Transverse colon (tissue), 4 donors: ENCODE data around the gene TEAD2. TPM values are rescaled to one million over a fixed set of nuclear protein-coding genes. Genes with fewer than 3 reads are reported as not detected.

Experiments
- DNase-seq: peaks from one replicate; pipeline ENCODE4 v3.0.0-alpha.2; 2019
- H3K27ac ChIP-seq, 4 donors: fragments of 200-600 bp; sonication (generic); 2 replicates each; pipeline ENCODE4 v1.5.1; 2016 to 2018; ENCODE audit warnings: inconsistent platforms in 4 of 4
- H3K27me3 ChIP-seq: fragments of 200-600 bp; sonication (generic); 2 replicates; pipeline ENCODE4 v1.5.1; 2017; ENCODE audit warnings: inconsistent platforms
- H3K36me3 ChIP-seq, 4 donors: fragments of 200-600 bp; sonication (generic); 2 replicates each; pipeline ENCODE4 v1.5.1; 2017 to 2019; ENCODE audit warnings: inconsistent platforms in 4 of 4
- H3K4me1 ChIP-seq, 4 donors: fragments of 200-600 bp; sonication (generic); 2 replicates each; pipeline ENCODE4 v1.5.1; 2017 to 2020; ENCODE audit warnings: inconsistent platforms in 4 of 4
- H3K4me3 ChIP-seq, 4 donors: fragments of 200-600 bp; sonication (generic); 1 replicate in 1 of 4; 2 replicates in 3 of 4; pipeline versions ENCODE4 v1.5.1 to v1.6.1; 2017 to 2019; ENCODE audit warnings: inconsistent platforms in 4 of 4
- H3K9me3 ChIP-seq, 2 donors: fragments of 200-600 bp; sonication (generic); 2 replicates each; pipeline ENCODE4 v1.5.1; 2017 to 2019; ENCODE audit warnings: inconsistent platforms in 2 of 2
- CTCF ChIP-seq, 5 experiments: fragments of 200-600 bp in 3 of 5; fragments of 450-650 bp in 2 of 5; sonication (generic) in 3 of 5; IDR thresholded peaks; 1 replicate in 2 of 5; 2 replicates in 3 of 5; pipeline ENCODE4 v1.5.1; 2016 to 2017; ENCODE audit warnings: antibody characterized with exemption in 5 of 5, inconsistent platforms in 3 of 5, mild to moderate bottlenecking in 2 of 5, moderate library complexity in 1 of 5
- EP300 ChIP-seq: sonication (generic); formaldehyde crosslinking; IDR thresholded peaks from one replicate; pipeline ENCODE4 v1.6.1; 2017; ENCODE audit warnings: antibody characterized with exemption, low read depth
- POLR2A ChIP-seq: fragments of 450-650 bp; IDR thresholded peaks from one replicate; pipeline ENCODE4 v1.6.1; 2016; ENCODE audit warnings: antibody characterized with exemption, mild to moderate bottlenecking, moderate library complexity
- POLR2AphosphoS5 ChIP-seq, 3 donors: sonication (generic); formaldehyde crosslinking; IDR thresholded peaks; one replicate each; pipeline ENCODE4 v1.6.1; 2016; ENCODE audit warnings: antibody characterized with exemption in 3 of 3
- WGBS, 2 donors: methylation state at CpG; one replicate each; pipeline ENCODE4 v1.1.5; 2018; ENCODE audit warnings: low coverage in 1 of 2; 5-methylcytosine and 5-hydroxymethylcytosine counted together
- in situ Hi-C, 4 donors: fragments of 200-750 bp; cut with MboI; loops; one replicate each; pipeline versions ENCODE4 v1.15.0 to v1.15.1; 2017; ENCODE audit warnings: low sequenced_read_pairs in 3 of 4, low pct_ligation_motif_present in 1 of 4, low pct_unique_long_range_greater_than_20kb in 1 of 4
- intact Hi-C: fragments of 100-400 bp; cut with DNase I; formaldehyde crosslinking; loops from one replicate; pipeline ENCODE4 v1.15.1; 2023; ENCODE audit warnings: low total_unique reads
- total RNA-seq, 4 donors: library from RNA; depleted of rRNA; stranded (reverse); fragments of >200 nt; gene quantifications; one replicate each; pipeline ENCODE4 v1.1.0, GENCODE V29; 2016

Gene TEAD2
- total RNA-seq, 4 donors from 2014 or later: 5.6 to 20.3 (median 10.9) TPM

- Histone ChIP-seq H3K27me3 (peaks cover 5% of the 10 kb centered on the region), H3K4me1 (no peaks in the 10 kb centered on the region), H3K4me3 (no peak overlapping the region), H3K9me3 (no peaks in the 10 kb centered on the region), H3K36me3 (no peaks in the 10 kb centered on the region), H3K27ac (no peak overlapping the region)
- intact Hi-C loops: no loop called here
- 84% methylated on average over 6 of the region's 6 CpGs; no CpG with 5 or more reads in 1 of the 2 donors for WGBS, 2 donors
- TF ChIP-seq POLR2AphosphoS5 (IDR thresholded peaks at IDR 0.05): no peak
- TF ChIP-seq POLR2A: no peak
- no peak for TF ChIP-seq EP300
- TF ChIP-seq CTCF (IDR thresholded peaks at IDR 0.05): no peak
- DNase-seq: no peak
- in situ Hi-C loops: loop anchor here in 1 of 4 donors (10.0 kb wide), 1 partner anchor 46 kb away; the partner anchor contains the start of gene SLC17A7
Measured at GRCh38 chr19:49398931-49399330, 36.7 kb upstream of the TEAD2 start.

- no peaks in the 10 kb centered on the region for H3K4me1 ChIP-seq
- in situ Hi-C loops: loop anchor here in 1 of 4 donors (10.0 kb wide), 1 partner anchor 47 kb away; the partner anchor contains the start of gene SLC17A7
- intact Hi-C loops: no loop called here
- no peak overlapping the region for H3K27ac ChIP-seq
- no peak overlapping the region for H3K4me3 ChIP-seq
- TF ChIP-seq POLR2AphosphoS5 (IDR thresholded peaks at IDR 0.05): no peak
- TF ChIP-seq EP300: no peak
- TF ChIP-seq CTCF (IDR thresholded peaks at IDR 0.05): no peak
- no peak for TF ChIP-seq POLR2A
- 68% methylated on average over 11 of the region's 11 CpGs; no CpG with 5 or more reads in 1 of the 2 donors for WGBS, 2 donors
- DNase-seq: no peak
- H3K36me3 ChIP-seq: no peaks in the 10 kb centered on the region
- peaks cover 8% of the 10 kb centered on the region for H3K27me3 ChIP-seq
- no peaks in the 10 kb centered on the region for H3K9me3 ChIP-seq
Measured at GRCh38 chr19:49398001-49398615, 35.9 kb upstream of the TEAD2 start.

- in situ Hi-C loops: loop anchor here in 1 of 4 donors (10.0 kb wide), 1 partner anchor 48 kb away; the partner anchor contains the start of gene SLC17A7
- intact Hi-C loops: no loop called here
- H3K4me1 ChIP-seq: no peaks in the 10 kb centered on the region
- H3K27ac ChIP-seq: no peak overlapping the region
- H3K4me3 ChIP-seq: no peak overlapping the region
- H3K9me3 ChIP-seq: no peaks in the 10 kb centered on the region
- no peak for DNase-seq
- H3K27me3 ChIP-seq: peaks cover 8% of the 10 kb centered on the region
- TF ChIP-seq POLR2A: no peak
- TF ChIP-seq CTCF (IDR thresholded peaks at IDR 0.05): no peak
- TF ChIP-seq EP300: no peak
- no peak for TF ChIP-seq POLR2AphosphoS5 (IDR thresholded peaks at IDR 0.05)
- H3K36me3 ChIP-seq: no peaks in the 10 kb centered on the region
- 74 to 88% methylated on average over 5 to 8 of the region's 8 CpGs for WGBS, 2 donors
Measured at GRCh38 chr19:49396738-49397505, 34.7 kb upstream of the TEAD2 start.
